SIG-M5 (cell line): ENCODE measurements around the gene VTN.

Experiments
- DNase-seq: peaks from one replicate; lab custom pipeline; 2025; lab: John Stamatoyannopoulos, UW

VTN gene

DNA sequence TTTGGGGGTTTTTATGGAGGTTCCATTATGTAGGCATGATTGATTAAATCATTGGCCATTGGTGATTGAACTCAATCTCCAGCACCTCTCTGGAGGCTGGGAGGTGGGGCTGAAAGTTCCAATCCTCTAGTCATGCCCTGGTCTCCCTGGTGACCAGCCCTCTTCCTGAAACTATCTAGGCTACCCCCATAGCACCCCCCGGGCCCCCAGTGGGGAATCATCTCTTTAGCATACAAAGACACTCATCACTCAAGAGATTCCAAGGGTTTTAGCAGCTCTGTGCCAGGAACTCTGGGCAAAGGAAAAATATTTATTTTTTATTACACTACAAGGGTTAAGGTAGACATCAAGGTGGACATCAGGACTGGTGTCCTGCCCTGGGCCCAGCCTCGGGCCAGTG lies 25.3 kb upstream of the VTN start:
- DNase-seq, result no peak

DNA sequence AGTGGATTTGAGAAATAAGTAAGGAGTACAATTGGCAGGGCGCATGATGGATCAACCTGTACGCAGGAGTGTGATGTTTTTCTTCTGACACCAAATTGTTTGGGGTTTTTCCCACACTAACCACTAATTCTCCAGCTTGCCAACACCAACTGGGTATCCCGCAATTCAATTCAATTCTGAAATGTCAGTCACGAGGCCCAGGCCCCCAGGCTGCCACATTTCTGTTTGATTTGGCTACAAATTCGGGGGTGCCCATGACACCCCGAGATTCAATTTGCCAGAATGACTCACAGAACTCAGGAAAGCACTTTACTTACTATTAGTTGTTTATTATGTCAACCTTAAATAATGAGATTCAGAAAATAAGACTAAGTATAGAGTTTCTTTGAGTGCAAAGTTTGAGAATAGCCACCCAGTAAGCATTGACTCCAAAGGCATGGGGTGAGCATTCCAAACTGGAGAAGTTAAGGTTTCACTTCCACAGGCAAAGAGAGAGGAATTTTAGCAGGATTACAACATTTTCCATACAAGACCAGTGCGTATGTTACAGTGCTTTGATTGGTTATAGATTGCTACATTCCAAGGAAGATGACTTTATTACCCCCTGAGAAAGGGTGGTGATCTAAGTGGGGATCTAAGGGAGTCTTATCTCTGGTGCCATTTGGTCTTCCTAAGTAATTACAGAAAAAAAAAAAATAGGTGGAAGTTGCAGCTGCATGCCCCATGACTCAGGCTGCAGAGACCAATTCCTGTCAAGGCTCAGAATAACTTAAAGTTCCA lies 24.4 kb upstream of the VTN start:
- DNase-seq, result no peak

DNA sequence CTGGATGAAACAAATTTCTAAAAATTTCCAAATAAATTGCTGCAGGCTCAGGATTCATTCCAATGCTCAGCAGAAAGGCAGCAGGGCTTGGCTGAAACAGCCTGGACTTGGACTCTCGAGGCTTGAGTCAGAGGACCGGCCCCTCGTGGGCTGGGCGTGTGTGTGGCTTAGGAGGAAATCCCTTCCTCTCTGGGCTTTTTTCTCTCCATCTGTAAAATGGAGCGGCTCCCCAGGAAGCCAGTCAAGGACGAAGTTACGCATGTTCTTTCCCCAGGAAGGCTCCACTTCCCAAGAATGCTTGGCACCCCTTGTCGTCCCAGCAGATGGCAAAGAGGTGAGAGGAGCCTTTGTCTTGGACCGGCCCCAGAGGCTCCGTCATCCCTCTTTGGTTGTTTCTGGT lies 22.4 kb upstream of the VTN start:
- DNase-seq, result no peak

DNA sequence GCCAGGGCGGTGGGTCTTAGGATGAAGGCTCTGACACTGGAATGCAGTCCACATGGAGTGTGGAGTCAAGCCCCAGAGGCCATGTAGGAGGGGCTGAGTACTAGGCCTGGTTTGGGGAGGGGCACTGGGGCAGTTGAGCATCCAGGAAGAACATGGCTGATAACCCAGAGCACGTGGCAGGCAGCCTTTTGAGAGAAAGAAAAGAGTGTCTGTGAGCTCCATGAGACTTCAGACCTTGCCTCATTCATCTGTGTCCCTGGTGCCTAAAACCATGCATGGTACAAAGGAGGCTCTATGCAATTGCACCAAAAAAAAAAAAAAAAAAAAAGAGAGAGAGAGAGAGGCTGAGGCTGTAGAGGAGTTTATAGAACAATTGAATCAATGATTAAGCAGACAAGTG lies 21.3 kb upstream of the VTN start:
- DNase-seq, result no peak

DNA sequence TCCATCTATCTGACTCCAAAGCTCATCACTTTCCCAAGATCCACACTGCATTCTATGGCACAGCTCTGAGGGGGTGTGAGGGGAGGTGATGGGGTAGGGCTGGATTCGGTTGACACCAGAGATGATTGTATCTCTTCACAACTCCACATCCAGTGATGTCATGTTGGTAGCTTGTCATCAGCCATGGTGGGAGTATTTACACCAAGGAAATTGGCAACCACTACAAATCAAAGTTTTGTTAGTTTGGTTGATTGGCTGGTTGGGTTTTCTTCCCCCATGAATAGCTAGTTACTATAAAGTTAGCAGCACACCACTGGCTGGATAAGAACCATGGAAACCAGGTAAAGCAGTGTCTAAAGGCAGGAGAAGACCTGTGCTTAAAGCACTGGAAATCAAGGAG lies 20.9 kb upstream of the VTN start:
- DNase-seq, result no peak

DNA sequence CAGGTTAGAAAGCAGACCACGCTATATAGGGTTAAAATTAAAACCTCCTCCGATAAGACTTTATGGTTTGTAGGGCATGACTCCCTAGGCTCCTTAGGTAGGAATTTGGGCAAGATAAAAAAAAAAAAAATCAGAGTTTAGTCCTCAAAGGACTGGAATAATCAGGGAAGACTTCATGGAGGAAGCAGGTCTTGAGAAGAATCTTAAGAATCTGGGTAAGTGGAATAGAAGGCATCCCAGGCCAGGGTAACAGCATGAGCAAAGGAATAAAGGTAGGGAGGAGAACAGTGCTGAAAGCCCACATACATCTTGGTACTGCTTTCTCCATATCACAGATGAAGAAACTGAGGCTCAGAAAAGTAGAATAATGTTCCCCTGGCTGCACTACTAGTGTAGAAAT lies 20.5 kb upstream of the VTN start:
- DNase-seq, result no peak

DNA sequence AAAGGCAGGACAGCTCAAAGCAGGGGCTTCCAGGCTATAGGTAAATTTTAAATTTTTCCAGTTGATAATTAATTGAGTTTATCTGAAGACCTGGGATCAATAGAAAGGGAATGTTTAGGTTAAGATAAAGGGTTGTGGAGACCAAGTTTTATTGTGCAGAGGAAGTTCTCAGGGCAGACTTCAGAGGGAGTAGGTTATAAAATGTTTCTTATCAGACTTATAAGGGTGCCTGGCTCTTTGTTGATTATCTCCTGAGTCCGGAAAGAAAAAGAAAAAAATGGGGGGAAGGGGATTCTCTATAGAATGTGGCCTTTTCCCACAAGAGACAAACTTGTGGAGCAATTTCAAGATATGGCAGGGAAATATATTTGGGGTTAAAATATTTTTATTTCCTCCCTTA lies 20.0 kb upstream of the VTN start:
- no peak for DNase-seq

DNA sequence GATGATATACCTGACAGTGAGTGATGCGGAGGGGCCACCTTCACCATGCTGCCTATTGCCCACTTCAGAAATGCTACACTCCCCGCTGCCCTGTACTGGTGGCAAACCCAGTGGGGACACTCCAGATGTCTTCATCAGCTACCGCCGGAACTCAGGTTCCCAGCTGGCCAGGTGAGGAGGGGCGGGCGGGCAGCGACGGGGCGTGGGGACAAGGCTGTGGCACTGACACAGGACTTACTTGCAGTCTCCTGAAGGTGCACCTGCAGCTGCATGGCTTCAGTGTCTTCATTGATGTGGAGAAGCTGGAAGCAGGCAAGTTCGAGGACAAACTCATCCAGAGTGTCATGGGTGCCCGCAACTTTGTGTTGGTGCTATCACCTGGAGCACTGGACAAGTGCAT lies 18.0 kb upstream of the VTN start:
- DNase-seq, result no peak

DNA sequence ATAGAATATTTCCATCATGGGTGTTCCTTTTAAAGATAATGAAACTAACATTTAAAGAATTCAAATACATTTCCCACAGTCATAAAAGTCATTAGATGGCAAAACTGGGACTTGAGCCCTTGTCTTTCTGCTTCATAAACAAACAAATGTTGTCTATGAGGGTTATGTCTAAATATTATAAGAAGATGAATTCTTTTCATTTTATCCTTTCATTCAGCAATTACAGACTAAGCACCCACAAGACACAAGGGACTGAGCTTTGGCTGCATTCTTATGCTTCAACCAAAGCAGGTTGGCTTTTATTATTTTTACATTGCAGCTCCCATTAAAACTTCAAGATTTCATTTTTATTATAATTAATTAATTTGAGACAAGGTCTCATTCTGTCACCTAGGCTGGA lies 16.3 kb upstream of the VTN start:
- no peak for DNase-seq

DNA sequence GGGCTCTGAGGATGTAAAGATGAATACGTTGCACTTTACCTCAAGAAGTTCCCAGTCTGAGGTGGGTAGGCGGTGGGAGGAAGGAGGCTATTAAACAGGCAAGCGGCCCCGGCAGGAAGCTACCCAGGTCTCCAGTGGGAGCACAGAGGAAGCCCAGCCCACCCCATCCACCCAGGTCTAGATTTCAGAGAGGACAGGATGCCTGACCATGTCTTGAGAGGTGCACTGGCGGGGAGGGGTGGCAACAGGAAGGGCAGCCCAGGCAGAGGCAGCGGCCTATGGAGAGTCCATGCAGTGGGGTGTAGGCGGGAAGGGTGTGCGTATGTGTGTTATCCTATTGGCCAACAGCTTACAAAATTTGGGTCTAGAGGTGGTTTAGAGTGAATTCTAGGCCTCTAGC lies 15.3 kb upstream of the VTN start:
- no peak for DNase-seq

DNA sequence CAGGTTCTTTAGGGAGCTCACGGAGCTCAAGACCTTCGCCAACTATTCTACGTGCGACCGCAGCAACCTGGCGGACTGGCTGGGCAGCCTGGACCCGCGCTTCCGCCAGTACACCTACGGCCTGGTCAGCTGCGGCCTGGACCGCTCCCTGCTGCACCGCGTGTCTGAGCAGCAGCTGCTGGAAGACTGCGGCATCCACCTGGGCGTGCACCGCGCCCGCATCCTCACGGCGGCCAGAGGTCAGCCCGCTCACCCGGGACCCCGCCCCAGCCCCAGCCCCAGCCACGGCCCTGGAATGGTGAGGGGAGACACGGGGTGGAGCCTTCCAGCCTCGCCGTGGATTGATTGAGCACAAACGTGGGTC lies 14.9 kb upstream of the VTN start:
- DNase-seq, result no peak

DNA sequence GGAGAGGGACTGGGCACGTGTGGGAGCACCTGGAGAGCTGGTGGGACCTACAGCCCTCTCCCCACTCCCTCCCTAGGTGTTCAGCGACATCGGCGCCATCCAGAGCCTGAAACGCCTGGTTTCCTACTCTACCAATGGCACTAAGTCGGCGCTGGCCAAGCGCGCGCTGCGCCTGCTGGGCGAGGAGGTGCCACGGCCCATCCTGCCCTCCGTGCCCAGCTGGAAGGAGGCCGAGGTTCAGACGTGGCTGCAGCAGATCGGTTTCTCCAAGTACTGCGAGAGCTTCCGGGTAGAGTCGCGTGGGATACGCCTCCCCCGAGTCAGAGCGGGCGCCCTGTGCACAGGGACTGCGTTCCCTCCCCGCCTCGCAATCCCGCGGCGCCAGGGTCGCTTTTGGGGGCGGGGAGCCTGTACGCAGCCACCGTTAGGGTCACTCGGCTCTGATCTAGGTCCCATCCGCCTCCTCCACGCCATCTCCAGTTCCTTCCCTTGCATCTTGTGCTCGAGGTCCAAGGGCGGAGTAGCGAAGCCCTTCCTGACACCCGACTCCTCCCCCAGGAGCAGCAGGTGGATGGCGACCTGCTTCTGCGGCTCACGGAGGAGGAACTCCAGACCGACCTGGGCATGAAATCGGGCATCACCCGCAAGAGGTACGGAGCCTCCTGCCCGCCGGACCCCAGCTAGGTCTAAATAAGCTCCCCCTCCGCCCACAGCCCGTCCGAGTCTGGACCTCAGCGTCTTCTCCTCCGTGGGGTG lies 14.4 kb upstream of the VTN start:
- DNase-seq, result no peak

DNA sequence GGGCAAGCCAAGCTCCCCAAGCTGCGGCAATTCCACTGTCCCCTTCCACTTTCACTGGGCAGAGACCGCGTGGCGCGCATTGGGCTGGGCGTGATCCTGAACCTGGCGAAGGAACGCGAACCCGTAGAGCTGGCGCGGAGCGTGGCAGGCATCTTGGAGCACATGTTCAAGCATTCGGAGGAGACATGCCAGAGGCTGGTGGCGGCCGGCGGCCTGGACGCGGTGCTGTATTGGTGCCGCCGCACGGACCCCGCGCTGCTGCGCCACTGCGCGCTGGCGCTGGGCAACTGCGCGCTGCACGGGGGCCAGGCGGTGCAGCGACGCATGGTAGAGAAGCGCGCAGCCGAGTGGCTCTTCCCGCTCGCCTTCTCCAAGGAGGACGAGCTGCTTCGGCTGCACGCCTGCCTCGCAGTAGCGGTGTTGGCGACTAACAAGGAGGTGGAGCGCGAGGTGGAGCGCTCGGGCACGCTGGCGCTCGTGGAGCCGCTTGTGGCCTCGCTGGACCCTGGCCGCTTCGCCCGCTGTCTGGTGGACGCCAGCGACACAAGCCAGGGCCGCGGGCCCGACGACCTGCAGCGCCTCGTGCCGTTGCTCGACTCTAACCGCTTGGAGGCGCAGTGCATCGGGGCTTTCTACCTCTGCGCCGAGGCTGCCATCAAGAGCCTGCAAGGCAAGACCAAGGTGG lies 11.2 kb upstream of the VTN start:
- no peak for DNase-seq

DNA sequence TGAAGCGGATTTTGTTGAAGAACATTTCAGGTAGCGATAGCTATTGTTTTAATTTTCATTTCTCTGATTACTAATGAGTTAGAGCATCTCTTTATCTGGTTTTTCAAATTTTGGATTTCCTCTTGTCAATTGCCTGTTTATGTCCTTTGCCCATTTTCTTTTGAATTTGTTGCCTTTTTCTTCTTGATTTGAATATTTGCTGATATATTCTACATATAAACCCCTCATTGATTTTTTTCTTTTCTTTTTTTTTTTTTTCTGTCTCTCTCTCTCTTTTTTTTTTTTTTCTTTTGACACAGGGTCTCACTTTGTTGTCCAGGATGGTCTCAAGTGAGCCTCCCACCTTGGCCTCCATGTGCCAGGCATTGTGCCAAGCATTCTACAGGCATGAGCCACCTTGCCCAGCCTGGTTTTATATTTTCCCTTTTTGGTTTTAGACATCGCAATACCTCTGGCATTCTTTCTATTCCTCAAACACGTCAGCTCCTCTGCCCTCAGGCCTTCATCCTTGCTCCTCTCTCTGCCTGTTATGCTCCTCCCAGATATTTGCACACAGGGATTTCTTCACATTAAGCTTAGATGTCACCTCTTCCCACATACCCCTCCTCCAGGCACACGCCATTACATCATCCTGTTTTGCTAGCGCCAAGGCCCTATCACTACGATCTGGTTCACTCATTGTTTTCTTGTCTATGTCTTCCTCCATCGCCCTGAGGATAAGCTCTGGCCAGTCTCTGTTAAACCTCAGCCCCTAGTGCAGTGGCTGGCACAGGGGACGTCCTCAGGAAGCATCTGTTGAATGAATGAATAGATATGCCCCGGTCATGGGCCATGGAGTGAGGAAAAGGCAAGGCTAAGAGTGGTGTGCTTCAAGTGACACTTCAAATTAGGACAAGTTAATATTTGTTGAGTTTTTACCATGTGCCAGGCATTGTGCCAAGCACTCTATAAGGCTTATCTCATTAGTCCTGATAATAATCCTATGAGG lies 10.0 kb upstream of the VTN start:
- DNase-seq, result no peak

DNA sequence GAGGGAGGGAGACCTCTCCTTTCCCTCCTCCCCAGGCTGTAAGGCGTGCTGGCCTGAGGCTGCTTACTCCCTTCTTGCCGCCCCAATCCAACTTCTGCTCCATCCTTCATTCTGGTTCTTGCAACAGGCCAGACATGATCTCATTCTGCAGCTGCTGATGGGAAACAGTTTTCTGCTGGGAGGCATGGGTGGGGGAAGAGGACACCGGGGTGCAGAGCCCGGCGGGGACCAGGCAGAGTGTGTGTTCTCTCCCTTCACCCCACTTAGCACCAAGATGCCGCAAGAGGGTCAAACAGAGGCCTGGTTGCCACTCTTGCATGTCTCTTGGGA lies 2.8 kb upstream of the VTN start:
- DNase-seq, result no peak

DNA sequence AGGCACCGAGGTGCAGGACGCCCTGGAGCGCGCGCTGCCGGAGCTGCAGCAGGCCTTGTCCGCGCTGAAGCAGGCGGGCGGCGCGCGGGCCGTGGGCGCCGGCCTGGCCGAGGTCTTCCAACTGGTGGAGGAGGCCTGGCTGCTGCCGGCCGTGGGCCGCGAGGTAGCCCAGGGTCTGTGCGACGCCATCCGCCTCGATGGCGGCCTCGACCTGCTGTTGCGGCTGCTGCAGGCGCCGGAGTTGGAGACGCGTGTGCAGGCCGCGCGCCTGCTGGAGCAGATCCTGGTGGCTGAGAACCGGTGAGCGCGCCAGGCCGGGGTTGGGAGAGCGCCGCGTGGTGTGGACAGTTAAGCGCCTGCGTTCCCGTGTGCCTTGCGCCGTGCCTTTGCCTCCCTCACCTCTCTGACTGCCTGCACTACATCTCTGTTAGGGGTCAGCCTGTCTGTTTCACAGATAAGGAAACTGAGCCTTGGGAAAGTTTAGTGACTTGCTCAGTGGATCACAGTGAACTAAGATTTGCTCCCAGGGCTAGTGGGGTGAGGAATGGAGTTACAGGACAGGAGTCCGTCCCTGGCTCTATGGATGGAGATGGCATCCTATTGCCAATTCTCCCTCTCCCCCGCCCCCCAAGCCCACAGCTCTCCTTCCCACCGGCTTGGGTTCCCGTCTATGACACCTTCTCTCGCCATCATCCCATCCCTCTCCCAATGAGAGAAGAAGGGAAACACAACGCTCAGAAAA lies 2.3 kb upstream of the VTN start:
- DNase-seq, result no peak

DNA sequence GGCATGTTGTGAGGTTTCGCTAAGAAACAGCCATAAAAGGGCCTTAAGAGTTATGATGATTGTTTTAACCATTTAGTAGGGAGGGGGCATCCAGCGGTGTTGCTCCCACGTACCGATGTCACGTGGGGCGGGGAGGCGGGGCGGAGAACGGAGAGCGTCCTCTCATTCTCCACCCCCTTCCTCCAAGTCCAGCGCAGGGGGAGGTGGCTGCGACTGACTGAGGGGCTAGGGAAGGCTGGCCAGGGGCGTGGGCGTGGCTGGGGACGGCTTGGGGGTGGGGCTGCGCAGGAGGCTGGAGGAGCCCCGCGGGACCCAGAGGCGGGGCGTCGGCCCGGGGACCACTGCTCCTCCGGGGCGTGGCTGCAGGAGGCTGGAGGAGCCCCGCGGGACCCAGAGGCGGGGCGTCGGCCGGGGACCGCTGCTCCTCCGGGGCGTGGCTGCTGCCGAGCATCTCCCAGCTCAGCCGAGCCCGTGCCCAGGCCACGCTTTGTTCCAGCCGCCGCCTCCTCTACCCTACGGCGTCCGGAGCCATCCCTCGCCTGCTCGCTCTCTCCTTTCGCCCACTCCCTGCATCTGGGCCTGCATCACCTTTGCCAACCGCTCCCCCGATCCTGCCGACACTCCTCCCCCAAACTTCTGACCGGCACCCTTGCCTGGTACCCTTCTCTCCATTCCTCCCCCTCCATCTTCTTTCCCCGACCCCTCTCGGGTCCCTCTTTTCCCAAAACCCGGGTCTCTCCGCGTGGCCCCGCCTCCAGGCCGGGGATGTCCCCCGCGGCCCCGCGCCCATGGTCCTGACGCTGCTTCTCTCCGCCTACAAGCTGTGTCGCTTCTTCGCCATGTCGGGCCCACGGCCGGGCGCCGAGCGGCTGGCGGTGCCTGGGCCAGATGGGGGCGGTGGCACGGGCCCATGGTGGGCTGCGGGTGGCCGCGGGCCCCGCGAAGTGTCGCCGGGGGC lies 1.4 kb upstream of the VTN start, which contains the start of gene SARM1:
TSS of gene SARM1 (plus strand) at position 450 of the 958 bp plus-strand sequence. CDS start at position 789, 339 bp downstream.
- no peak for DNase-seq

DNA sequence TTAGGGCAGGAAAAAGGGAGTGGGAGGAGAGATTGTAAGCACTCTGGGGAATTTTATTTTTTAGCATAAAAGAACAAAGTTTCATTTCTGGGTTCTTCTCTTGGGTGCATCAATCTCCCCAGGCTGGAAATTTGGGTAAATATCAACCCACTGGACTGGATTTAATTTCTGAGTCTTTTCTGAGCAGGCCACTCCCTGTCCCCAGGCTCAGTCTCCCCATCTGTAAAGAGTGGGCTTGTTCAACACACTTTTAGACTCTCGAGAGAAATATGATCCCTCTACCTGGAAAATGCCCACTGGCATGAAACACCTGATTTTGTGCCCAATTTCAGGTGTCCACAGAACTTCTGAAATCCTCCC lies 617 bp upstream of the VTN start:
- no peak for DNase-seq

DNA sequence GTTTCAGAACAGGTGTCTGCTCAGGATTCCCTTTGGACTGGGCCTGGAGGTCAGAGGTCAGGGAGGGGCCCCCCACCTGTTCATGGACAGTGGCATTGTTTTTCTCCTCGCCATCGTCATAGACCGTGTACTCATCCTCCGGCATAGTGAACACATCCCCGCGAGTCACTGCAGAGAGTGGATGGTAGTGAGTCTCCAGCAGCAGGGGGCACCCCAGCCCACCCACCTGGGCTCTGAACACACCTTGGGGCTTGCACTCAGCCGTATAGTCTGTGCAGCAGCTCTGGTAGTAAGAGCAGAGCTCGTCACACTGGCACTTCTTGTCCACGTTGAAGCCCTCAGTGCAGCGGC lies 448 bp downstream of the VTN start:
- no peak for DNase-seq

DNA sequence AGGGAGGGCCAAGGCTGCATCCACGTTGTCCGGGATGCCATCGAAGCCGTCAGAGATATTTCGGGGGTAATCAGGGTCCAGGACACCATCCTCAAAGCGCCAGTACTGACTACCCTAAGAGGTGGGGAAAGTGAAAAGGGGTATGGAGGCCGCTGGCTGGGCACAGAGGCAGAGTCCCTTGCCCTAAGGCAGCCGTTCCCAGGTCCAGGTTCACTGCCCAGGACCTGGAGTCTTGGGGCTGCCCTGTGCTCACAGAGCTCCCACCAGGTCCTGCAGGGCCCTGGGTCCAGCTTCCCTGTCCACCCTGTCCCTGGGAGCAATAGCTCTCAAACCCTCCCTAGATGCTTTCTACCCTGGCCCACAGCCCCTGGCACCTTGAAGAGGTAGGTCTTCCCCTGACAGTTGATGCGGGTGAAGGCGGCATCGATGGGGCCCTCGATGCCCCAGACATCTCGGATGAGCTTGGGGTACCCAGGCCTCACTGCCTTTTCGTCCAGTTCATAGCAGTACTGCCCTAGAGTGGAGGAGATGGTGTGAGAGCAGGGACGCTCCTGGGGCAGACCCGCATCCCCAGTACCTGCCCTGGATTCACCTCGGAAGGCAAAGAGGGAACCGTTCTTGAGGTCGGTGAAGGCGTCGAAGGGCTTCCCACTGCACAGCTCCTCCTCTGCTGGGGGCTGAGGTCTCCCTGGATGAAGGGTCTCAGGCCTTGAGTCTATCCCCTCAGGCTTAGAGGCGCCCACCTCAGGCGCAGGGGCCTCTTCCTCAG lies 1.0 kb downstream of the VTN start:
- DNase-seq, result no peak
